AG09319 (cell line): ENCODE data around the gene NYNRIN.
A peak's percentile ranks its signal among the peaks of the same experiment; 100 is the strongest.

Source experiments
- DNase-seq: peaks from one replicate; pipeline ENCODE4 v3.0.0-alpha.2; 2010; ENCODE audit warnings: low read depth; ENCODE audit errors: extremely low read depth
- CTCF ChIP-seq: IDR thresholded peaks from 2 replicates; pipeline ENCODE4 v1.5.1; 2011; ENCODE audit warnings: low read depth, mild to moderate bottlenecking, inconsistent platforms, low read length, moderate library complexity

Gene NYNRIN

GRCh38 chr14:24366721-24367513 lies 31.9 kb upstream of the NYNRIN start:
- TF ChIP-seq CTCF: no peak
- DNase-seq: peak; percentile 84

DNA sequence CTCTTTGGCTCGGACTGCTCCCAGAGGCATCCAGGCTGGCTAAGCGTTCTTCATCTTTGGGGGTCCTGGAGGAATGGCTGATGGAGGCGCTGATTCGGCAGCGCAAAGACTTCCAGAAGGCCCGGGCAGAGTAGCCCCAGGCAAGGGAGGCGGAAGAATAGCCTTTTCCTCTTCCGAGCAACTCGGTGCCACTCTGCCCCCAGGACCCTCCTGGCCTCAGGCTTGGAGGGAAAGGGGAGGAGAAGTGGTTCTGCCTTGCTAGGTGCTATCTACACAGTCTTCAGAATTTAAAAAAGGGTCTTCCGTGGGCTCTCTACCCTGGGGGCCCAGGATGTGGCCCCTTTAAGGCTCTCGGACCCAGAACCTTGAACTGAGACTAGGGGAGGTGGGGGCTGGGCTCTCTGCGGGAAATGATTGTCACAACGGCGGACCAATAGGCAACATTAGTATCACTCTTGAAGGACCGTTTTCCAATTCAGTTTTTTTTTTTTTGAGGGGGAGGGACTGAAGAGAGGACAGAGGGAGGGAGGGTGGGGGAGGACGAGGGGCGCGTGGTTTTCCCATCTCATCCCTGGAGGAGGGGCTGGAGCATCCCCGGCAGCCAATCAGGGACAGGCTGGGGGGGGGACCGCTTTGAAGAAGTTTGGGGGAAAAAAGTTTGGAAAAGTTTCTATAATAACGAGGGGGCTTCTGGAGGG lies 31.1 kb upstream of the NYNRIN start, which contains the start of gene NFATC4:
Gene NFATC4 (plus strand): TSS at position 671 of the 698 bp plus-strand sequence. CDS start 157 bp downstream, outside the sequence.
- DNase-seq: peak; percentile 97
- TF ChIP-seq CTCF: no peak

DNA sequence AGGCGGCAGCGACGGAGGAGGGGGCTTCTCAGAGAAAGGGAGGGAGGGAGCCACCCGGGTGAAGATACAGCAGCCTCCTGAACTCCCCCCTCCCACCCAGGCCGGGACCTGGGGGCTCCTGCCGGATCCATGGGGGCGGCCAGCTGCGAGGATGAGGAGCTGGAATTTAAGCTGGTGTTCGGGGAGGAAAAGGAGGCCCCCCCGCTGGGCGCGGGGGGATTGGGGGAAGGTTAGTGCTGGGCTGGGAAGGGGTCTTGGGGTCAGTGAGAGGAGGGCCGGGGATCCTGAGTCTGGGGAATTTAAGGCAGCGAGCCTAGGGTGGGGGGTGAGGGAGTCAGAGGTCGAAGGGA lies 30.6 kb upstream of the NYNRIN start:
- TF ChIP-seq CTCF: no peak
- no peak for DNase-seq

- peak; percentile 95 for DNase-seq
- TF ChIP-seq CTCF: no peak; the same call in 1 of the 2 replicates
Measured at GRCh38 chr14:24368562-24369252, 30.1 kb upstream of the NYNRIN start.

DNA sequence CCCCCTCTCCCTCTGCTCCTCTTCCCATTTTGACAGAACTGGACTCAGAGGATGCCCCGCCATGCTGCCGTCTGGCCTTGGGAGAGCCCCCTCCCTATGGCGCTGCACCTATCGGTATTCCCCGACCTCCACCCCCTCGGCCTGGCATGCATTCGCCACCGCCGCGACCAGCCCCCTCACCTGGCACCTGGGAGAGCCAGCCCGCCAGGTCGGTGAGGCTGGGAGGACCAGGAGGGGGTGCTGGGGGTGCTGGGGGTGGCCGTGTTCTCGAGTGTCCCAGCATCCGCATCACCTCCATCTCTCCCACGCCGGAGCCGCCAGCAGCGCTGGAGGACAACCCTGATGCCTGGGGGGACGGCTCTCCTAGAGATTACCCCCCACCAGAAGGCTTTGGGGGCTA lies 29.3 kb upstream of the NYNRIN start:
- no peak for TF ChIP-seq CTCF
- DNase-seq: no peak

DNA sequence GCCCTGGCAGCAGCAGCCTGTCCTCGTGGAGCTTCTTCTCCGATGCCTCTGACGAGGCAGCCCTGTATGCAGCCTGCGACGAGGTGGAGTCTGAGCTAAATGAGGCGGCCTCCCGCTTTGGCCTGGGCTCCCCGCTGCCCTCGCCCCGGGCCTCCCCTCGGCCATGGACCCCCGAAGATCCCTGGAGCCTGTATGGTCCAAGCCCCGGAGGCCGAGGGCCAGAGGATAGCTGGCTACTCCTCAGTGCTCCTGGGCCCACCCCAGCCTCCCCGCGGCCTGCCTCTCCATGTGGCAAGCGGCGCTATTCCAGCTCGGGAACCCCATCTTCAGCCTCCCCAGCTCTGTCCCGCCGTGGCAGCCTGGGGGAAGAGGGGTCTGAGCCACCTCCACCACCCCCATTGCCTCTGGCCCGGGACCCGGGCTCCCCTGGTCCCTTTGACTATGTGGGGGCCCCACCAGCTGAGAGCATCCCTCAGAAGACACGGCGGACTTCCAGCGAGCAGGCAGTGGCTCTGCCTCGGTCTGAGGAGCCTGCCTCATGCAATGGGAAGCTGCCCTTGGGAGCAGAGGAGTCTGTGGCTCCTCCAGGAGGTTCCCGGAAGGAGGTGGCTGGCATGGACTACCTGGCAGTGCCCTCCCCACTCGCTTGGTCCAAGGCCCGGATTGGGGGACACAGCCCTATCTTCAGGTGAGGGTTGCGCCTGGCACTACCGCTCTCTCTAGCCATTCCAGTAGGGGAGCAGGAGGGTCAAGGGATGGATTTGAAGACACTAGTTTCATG lies 28.7 kb upstream of the NYNRIN start:
- no peak for TF ChIP-seq CTCF
- DNase-seq: no peak
